ENCODE results near the gene KRT34.
"Not testable (repeated sequence)": the region's sequence is repeated elsewhere in the genome, so short reads cannot be mapped to it uniquely, and the experiment has no call there.

DNA sequence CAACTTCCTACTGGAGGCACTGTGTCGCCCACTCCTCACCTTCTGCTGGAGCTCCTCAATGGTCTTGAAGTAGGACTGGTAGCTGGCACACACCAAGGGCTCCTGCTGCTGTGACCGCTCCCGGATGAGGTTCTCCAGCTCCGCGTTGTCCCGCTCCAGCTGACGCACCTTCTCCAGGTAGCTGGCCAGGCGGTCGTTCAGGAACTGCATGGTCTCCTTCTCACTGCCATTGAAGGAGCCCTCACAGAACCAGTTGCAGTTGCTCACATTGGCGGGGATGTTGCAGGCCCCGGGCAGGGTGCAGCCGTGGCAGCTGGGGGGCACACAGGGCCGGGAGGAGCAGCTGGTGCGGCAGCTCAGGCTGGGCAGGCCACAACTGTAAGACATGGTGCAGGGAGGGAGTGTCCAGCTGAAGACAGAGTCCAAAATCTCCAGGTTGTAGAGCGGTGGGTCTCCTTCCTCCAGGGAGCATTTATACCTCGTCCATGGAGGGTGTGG is 31.7 kb downstream of the KRT34 start, which contains the start of gene KRT33A:
- TF ChIP-seq, protein P1, sequence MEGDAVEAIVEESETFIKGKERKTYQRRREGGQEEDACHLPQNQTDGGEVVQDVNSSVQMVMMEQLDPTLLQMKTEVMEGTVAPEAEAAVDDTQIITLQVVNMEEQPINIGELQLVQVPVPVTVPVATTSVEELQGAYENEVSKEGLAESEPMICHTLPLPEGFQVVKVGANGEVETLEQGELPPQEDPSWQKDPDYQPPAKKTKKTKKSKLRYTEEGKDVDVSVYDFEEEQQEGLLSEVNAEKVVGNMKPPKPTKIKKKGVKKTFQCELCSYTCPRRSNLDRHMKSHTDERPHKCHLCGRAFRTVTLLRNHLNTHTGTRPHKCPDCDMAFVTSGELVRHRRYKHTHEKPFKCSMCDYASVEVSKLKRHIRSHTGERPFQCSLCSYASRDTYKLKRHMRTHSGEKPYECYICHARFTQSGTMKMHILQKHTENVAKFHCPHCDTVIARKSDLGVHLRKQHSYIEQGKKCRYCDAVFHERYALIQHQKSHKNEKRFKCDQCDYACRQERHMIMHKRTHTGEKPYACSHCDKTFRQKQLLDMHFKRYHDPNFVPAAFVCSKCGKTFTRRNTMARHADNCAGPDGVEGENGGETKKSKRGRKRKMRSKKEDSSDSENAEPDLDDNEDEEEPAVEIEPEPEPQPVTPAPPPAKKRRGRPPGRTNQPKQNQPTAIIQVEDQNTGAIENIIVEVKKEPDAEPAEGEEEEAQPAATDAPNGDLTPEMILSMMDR (IDR thresholded peaks at IDR 0.05 in 4 of 5, conservative IDR thresholded peaks at IDR 0.05 in 1 of 5): not testable (repeated sequence)
- TF ChIP-seq POLR2A (IDR thresholded peaks at IDR 0.05): not testable (repeated sequence)
